HEK293T (cell line): ENCODE results near the gene SYNE1.

ENCODE experiments used
- ELF4 ChIP-seq: fragments of 450-650 bp; IDR thresholded peaks from 2 replicates; pipeline ENCODE4 v1.6.1; 2017; ENCODE audit warnings: antibody characterized with exemption
- SP1 ChIP-seq: fragments of 450-650 bp; IDR thresholded peaks from 2 replicates; pipeline ENCODE4 v1.6.1; 2017

- TF ChIP-seq SP1 (no peak), ELF4 (no peak)
Measured at GRCh38 chr6:152293404-152293803, 343.8 kb downstream of the SYNE1 start.
